ENCODE data around the gene CDK4.

The CDK4 gene

GRCh38 chr12:57739914-57740538 is 12.1 kb downstream of the CDK4 start:
- DNase-seq (ENCODE audit: low read depth in 2 of 2) = no peak

GRCh38 chr12:57739387-57739786 is 12.7 kb downstream of the CDK4 start:
- no peak for DNase-seq (ENCODE audit: low read depth in 2 of 2)

DNA sequence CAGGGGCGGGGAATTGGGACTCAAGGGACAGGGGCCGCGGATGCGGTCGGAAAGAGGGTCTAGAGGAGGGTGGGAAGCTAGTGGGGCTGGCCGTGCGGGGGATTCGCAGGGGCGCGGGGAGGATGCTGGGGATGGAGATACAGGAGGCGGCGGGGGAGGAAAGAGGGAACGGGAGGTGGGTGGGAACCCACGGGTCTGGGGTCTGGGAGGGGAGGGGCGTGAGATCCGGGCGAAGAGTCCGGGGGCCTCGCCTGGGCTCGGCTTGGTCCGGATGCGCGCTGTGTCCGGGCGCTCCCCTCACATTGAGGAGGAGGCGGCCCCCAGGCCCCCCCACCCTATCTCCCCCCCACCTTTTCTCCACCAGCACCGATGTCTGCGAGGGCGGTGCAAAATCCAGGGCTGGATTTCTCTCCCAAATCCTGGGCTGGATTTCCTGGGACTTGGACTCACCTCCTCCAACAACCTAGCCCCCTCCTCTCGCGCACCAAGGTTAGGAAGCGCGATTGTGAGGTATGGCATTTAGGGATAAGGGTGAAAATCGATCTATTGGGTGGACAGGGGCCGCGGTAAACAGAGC is 13.4 kb downstream of the CDK4 start, which contains the start of gene AGAP2:
Gene AGAP2 (minus strand): TSS at position 82 of the 577 bp plus-strand sequence. CDS start 496 bp downstream, outside the sequence.
- no peak for DNase-seq (ENCODE audit: low read depth in 2 of 2)

GRCh38 chr12:57737467-57738460 is 14.3 kb downstream of the CDK4 start:
- DNase-seq (ENCODE audit: low read depth in 2 of 2) = no peak

DNA sequence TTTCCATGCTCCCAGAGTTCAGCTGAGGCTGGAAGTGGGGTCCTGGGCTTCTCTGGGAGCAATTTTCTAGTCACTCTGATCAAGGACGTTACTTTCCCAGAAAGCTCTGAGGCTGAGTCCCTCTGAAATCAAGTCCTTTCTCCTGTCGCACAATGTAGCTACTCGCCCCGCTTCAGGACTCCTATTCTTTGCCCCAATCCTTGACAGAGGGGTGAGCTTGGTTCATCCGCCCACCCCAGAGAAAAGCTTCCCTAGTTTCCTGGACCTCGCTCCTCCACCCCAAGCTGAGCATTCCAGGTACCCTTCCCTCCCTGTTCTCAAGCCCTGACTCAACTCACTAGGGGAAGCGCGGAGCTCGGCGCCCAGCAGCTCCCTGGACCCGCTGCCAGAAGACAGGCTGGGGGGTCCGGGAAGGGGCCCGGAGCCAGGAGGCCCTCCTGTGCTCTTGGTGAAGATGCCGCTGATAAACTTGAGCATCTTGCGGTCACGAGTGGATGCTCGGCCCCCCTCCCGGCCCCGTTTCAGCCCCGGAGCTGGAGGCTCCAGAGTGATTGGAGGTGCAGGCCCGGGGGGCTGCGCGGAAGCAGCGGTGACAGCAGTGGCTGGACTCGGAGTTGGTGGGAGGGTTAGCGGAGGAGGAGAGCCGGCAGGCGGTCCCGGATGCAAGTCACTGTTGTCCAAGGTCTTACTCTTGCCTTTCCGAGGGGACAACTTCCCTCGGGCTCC is 15.2 kb downstream of the CDK4 start:
- no peak for DNase-seq (ENCODE audit: low read depth in 2 of 2)

- no peak for DNase-seq (ENCODE audit: low read depth in 2 of 2)
Observed at GRCh38 chr12:57735952-57736740, 16.0 kb downstream of the CDK4 start.

GRCh38 chr12:57735198-57735855 is 16.8 kb downstream of the CDK4 start:
- DNase-seq (ENCODE audit: low read depth in 2 of 2) = no peak

- DNase-seq (ENCODE audit: low read depth in 2 of 2) = no peak
Observed at GRCh38 chr12:57734591-57734990, 17.5 kb downstream of the CDK4 start.

- DNase-seq (ENCODE audit: low read depth in 2 of 2) = no peak
Observed at GRCh38 chr12:57733928-57734327, 18.2 kb downstream of the CDK4 start.

DNA sequence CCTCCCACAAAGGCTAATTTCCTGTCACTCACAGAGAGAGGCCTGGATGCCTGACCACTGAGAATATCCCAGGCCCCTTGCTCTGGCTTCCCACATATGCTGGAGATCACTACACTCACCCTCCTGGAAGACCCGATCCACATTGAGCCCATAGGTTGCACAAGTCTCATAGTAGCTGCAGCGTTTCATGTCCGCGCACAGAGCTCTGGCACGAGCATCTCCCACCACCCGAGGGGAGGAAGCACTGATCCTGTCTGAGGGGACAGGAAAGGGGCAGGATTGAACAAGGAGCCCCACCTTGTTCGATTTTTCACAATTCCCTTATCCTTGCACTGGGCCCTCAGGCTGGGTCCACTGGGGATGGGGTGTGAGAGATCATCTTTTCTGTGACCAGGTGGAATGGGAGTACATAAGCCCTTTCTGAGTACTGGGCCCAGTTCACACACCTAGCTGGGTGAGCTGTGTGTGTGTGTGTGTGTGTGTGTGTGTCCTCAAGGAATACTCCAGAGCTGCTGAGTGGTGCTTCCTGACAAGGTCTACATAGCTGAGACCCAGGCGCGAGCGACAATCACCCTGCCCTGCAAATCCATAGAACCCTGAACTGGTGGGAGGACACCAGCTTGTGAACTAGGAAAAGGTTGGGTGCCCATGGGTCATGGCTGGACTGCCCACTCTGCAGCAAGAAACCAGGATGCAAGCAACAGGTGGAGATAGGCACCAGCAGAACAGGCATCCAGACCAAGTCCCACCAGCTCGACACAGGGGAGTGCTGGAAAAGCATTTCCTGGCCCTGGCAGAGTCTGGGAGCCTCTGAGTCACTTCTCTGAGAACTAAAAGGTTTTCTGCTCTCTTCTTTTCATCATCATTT is 19.1 kb downstream of the CDK4 start:
- DNase-seq (ENCODE audit: low read depth in 2 of 2) = no peak

DNA sequence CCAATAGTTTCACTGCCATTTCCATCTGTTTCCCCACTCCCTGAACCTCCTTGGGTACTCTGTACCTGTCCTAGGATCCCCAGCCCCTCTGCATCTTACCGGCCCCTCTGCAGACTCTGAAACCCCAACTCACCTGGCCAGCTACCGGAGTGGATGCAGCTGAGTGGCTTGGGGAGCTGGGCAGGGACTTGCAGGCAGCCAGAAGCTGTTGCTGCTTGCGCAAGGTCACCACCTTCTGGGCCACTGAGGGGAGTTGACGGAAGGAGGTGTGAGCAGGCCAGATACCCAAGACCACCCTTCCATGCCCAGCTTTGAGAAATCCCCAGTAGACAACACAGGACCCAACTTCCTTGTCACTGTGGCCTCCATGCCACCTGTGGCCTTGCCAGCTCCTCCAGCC is 19.8 kb downstream of the CDK4 start:
- DNase-seq (ENCODE audit: low read depth in 2 of 2) = no peak

GRCh38 chr12:57731411-57732080 is 20.6 kb downstream of the CDK4 start:
- no peak for DNase-seq (ENCODE audit: low read depth in 2 of 2)

- DNase-seq (ENCODE audit: low read depth in 2 of 2) = no peak
Observed at GRCh38 chr12:57730336-57731067, 21.6 kb downstream of the CDK4 start.

GRCh38 chr12:57729321-57729844 is 22.7 kb downstream of the CDK4 start:
- DNase-seq (ENCODE audit: low read depth in 2 of 2) = no peak

DNA sequence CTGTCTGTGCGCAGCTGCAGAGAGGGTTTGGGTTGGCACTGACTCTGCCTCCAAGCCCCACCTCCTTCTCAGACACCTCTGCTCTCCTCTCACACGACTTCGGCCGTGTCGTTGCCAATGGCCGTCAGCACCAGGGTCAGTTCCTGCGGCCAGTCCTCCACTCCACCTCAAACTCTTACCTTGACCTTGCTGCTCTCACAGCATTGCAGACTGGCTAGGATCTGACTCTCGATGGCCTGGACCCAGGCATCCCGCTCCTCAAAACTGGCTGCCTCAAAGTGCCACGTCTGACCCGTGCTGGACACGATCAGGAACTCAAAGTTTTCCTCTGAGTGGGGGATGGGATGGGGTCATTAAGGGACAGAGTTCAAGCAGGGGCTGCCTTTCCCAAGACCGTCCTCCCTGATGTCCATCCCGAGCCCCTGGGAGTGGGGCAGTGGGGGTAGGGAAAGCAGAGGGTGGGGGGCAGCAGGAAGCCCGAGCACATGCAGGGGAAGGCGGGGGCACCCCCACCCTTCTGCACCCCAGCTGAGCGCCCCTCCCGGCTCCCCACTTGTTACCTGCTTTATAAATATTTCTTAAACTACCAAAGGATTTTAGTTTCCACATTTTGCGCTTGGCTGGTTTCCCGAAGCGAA is 24.2 kb downstream of the CDK4 start:
- DNase-seq (ENCODE audit: low read depth in 2 of 2) = no peak

GRCh38 chr12:57726884-57727757 is 25.0 kb downstream of the CDK4 start:
- DNase-seq (ENCODE audit: low read depth in 2 of 2) = no peak
